H1 (cell line): ENCODE measurements around the gene MPHOSPH9. TPM values are rescaled to one million over a fixed set of nuclear protein-coding genes. Genes with fewer than 3 reads are reported as not detected.
A peak's percentile ranks its signal among the peaks of the same experiment; 100 is the strongest.

ENCODE experiments used
- CTCF ChIA-PET: fragments of 300-600 bp; sonication (Branson Sonifier 250); formaldehyde crosslinking; loops from one replicate; lab custom pipeline; 2021; ENCODE audit not compliant: partially characterized antibody; lab: Charles Lee
- POLR2A ChIA-PET: fragments of 300-600 bp; sonication (Branson Sonifier 250); formaldehyde crosslinking; loops from one replicate; lab custom pipeline; 2021; ENCODE audit warnings: inconsistent platforms; ENCODE audit not compliant: partially characterized antibody; lab: Charles Lee
- DNase-seq, 2 experiments: peaks; one replicate each; pipeline versions ENCODE4 v3.0.0 to v3.0.0-alpha.2; 2010 to 2022; ENCODE audit warnings: low spot score in 2 of 2, low read depth in 1 of 2, mixed read lengths in 1 of 2
- FAIRE-seq: peaks from 2 replicates; lab custom pipeline; 2011; peaks lifted over from hg19 to GRCh38; lab: Jason Lieb, UNC
- H2AFZ ChIP-seq: 2 replicates; pipeline ENCODE4 v1.8.1; 2012; ENCODE audit warnings: low read length, inconsistent platforms
- H2AK5ac ChIP-seq: 2 replicates; pipeline ENCODE4 v1.6.1; 2013; ENCODE audit warnings: low read depth, low read length
- H2BK120ac ChIP-seq: replicated peaks from 2 replicates; pipeline ENCODE3; 2013; ENCODE audit warnings: low read depth, low read length, inconsistent platforms
- H2BK12ac ChIP-seq: 2 replicates; pipeline ENCODE4 v1.6.1; 2013; ENCODE audit warnings: low read depth, low read length
- H2BK15ac ChIP-seq: 2 replicates; pipeline ENCODE4 v1.6.1; 2013; ENCODE audit warnings: low read length
- H2BK20ac ChIP-seq: 2 replicates; pipeline ENCODE4 v1.6.1; 2013; ENCODE audit warnings: low read length
- H2BK5ac ChIP-seq: 2 replicates; pipeline ENCODE4 v1.6.1; 2013; ENCODE audit warnings: low read depth, low read length
- H3K14ac ChIP-seq: 2 replicates; pipeline ENCODE4 v1.6.1; 2013; ENCODE audit warnings: inconsistent platforms; ENCODE audit not compliant: insufficient read length
- H3K18ac ChIP-seq: 2 replicates; pipeline ENCODE4 v1.6.1; 2013; ENCODE audit warnings: low read length; ENCODE audit errors: extremely low read depth
- H3K23ac ChIP-seq: 2 replicates; pipeline ENCODE4 v1.6.1; 2013; ENCODE audit warnings: inconsistent platforms; ENCODE audit not compliant: insufficient read length
- H3K23me2 ChIP-seq: 2 replicates; pipeline ENCODE4 v1.6.1; 2013; ENCODE audit warnings: low read depth, low read length
- H3K27ac ChIP-seq: 2 replicates; pipeline ENCODE4 v1.6.1; 2011; ENCODE audit warnings: low read depth, low read length, inconsistent platforms
- H3K27me3 ChIP-seq, 4 experiments: replicated peaks in 1 of 4; 1 replicate in 1 of 4; 2 replicates in 3 of 4; pipeline versions ENCODE4 v1.6.1 to v1.8.1; 2011 to 2013; ENCODE audit warnings: low read length in 3 of 4, mild to moderate bottlenecking in 3 of 4, inconsistent platforms in 2 of 4, mixed read lengths in 2 of 4, moderate library complexity in 1 of 4; ENCODE audit not compliant: control insufficient read depth in 3 of 4, insufficient read depth in 3 of 4; ENCODE audit errors: extremely low read depth in 1 of 4
- H3K36me3 ChIP-seq, 4 experiments: 2 replicates each; pipeline versions ENCODE4 v1.6.1 to v1.8.1; 2011 to 2013; ENCODE audit warnings: mild to moderate bottlenecking in 4 of 4, low read length in 3 of 4, moderate library complexity in 2 of 4, control low read depth in 1 of 4, inconsistent platforms in 1 of 4; ENCODE audit not compliant: insufficient read depth in 4 of 4, control insufficient read depth in 2 of 4
- H3K4ac ChIP-seq: replicated peaks from 2 replicates; pipeline ENCODE3; 2013; ENCODE audit warnings: low read length, low read depth, mixed read lengths, inconsistent platforms; ENCODE audit not compliant: insufficient read length
- H3K4me1 ChIP-seq, 4 experiments: replicated peaks in 1 of 4; 1 replicate in 1 of 4; 2 replicates in 3 of 4; pipeline versions ENCODE4 v1.6.1 to v1.8.1; 2011 to 2013; ENCODE audit warnings: low read length in 3 of 4, inconsistent platforms in 2 of 4, mixed read lengths in 1 of 4; ENCODE audit not compliant: insufficient read depth in 4 of 4, control insufficient read depth in 3 of 4
- H3K4me2 ChIP-seq, 2 experiments: 2 replicates each; pipeline versions ENCODE4 v1.6.1 to v1.8.1; 2011 to 2013; ENCODE audit warnings: low read depth in 2 of 2, low read length in 2 of 2, control low read depth in 1 of 2, inconsistent platforms in 1 of 2, mild to moderate bottlenecking in 1 of 2; ENCODE audit not compliant: insufficient read depth in 1 of 2
- H3K4me3 ChIP-seq, 4 experiments: fragments of 200-600, 300-600 bp in 1 of 4; sonication (generic), shearing (Covaris generic), sonication (Bioruptor Twin) in 1 of 4; 2 replicates each; pipeline versions ENCODE4 v1.5.1 to v1.8.1; 2011 to 2016; ENCODE audit warnings: low read length in 4 of 4, low read depth in 3 of 4, control low read depth in 2 of 4, inconsistent platforms in 2 of 4, mild to moderate bottlenecking in 2 of 4, mixed read lengths in 1 of 4, moderate library complexity in 1 of 4; ENCODE audit not compliant: insufficient read depth in 2 of 4; ENCODE audit errors: extremely low read depth in 1 of 4
- H3K56ac ChIP-seq: replicated peaks from 2 replicates; pipeline ENCODE3; 2013; ENCODE audit warnings: low read depth, mild to moderate bottlenecking, mixed read lengths, low read length, inconsistent platforms; ENCODE audit not compliant: insufficient read length
- H3K79me1 ChIP-seq: 2 replicates; pipeline ENCODE4 v1.6.1; 2013; ENCODE audit warnings: low read depth, low read length, control low read depth
- H3K79me2 ChIP-seq, 2 experiments: 2 replicates each; pipeline versions ENCODE4 v1.6.1 to v1.8.1; 2012 to 2013; ENCODE audit warnings: low read length in 2 of 2, mild to moderate bottlenecking in 2 of 2, inconsistent platforms in 1 of 2; ENCODE audit not compliant: insufficient read depth in 2 of 2, control insufficient read depth in 1 of 2
- H3K9ac ChIP-seq, 4 experiments: replicated peaks in 1 of 4; 1 replicate in 1 of 4; 2 replicates in 3 of 4; pipeline versions ENCODE4 v1.6.1 to v1.8.1; 2011 to 2013; ENCODE audit warnings: low read depth in 3 of 4, low read length in 3 of 4, control low read depth in 2 of 4, mild to moderate bottlenecking in 2 of 4, moderate library complexity in 2 of 4, inconsistent platforms in 1 of 4; ENCODE audit errors: extremely low read depth in 1 of 4
- H3K9me3 ChIP-seq, 2 experiments: 2 replicates each; pipeline versions ENCODE4 v1.6.1 to v1.8.1; 2012 to 2013; ENCODE audit warnings: mild to moderate bottlenecking in 2 of 2, moderate library complexity in 2 of 2, control low read depth in 1 of 2, inconsistent platforms in 1 of 2, low read depth in 1 of 2, low read length in 1 of 2, mixed read lengths in 1 of 2; ENCODE audit not compliant: insufficient read depth in 2 of 2
- H4K20me1 ChIP-seq, 2 experiments: replicated peaks in 1 of 2; 2 replicates each; pipeline versions ENCODE3 to v1.8.1; 2011 to 2013; ENCODE audit warnings: inconsistent platforms in 2 of 2, low read length in 2 of 2, mild to moderate bottlenecking in 1 of 2; ENCODE audit not compliant: insufficient read depth in 2 of 2, control insufficient read depth in 1 of 2
- H4K5ac ChIP-seq: 2 replicates; pipeline ENCODE4 v1.6.1; 2013; ENCODE audit warnings: low read length, low read depth, mixed read lengths, inconsistent platforms; ENCODE audit not compliant: insufficient read length
- H4K8ac ChIP-seq: 2 replicates; pipeline ENCODE4 v1.8.0; 2013; ENCODE audit warnings: mild to moderate bottlenecking, moderate library complexity, low read length, inconsistent platforms; ENCODE audit not compliant: insufficient read depth; ENCODE audit errors: extremely low read depth
- H4K91ac ChIP-seq: replicated peaks from 2 replicates; pipeline ENCODE3; 2013; ENCODE audit warnings: low read length, mixed read lengths, inconsistent platforms; ENCODE audit not compliant: insufficient read length
- EZH2 ChIP-seq: fragments of 200-600 bp; sonication (generic); IDR thresholded peaks from 2 replicates; pipeline ENCODE4 v1.7.1; 2012; ENCODE audit warnings: low read depth, mild to moderate bottlenecking, moderate library complexity, low read length, inconsistent platforms; ENCODE audit not compliant: severe bottlenecking
- RBBP5 ChIP-seq: IDR thresholded peaks from 2 replicates; pipeline ENCODE4 v1.7.1; 2012; ENCODE audit warnings: low read depth, mild to moderate bottlenecking, inconsistent platforms, low read length, moderate library complexity, borderline replicate concordance
- SP1 ChIP-seq: IDR thresholded peaks from 2 replicates; pipeline ENCODE4 v1.6.1; 2011; ENCODE audit warnings: low read depth, low read length
- SUZ12 ChIP-seq: fragments of 200-600 bp; sonication (generic); IDR thresholded peaks from 2 replicates; pipeline ENCODE4 v1.6.1; 2012; ENCODE audit warnings: mild to moderate bottlenecking, inconsistent platforms, low read length, moderate library complexity, mixed read lengths
- WGBS, 2 experiments: shearing (Covaris generic) in 1 of 2; methylation state at CpG; one replicate each; pipeline versions ENCODE4 v1.1.6 to v1.1.7; 2013 to 2015; ENCODE audit warnings: low lambda C conversion rate in 2 of 2, mixed read lengths in 2 of 2, inconsistent platforms in 1 of 2, low coverage in 1 of 2, missing lambda C conversion rate in 1 of 2; ENCODE audit not compliant: insufficient replicate concordance in 2 of 2, insufficient coverage in 1 of 2, insufficient read length in 1 of 2; ENCODE audit errors: extremely low coverage in 1 of 2, missing lambda C conversion rate in 1 of 2; 5-methylcytosine and 5-hydroxymethylcytosine counted together
- polyA plus RNA-seq, 7 experiments: library from polyadenylated mRNA; depleted of rRNA in 3 of 7; stranded (reverse) in 5 of 7; unstranded in 2 of 7; fragments of >200 nt in 5 of 7; fragments of 200-250 nt in 2 of 7; gene quantifications; 1 replicate in 5 of 7; 2 replicates in 1 of 7; 4 replicates in 1 of 7; pipeline versions ENCODE4 v1.2.1 to v1.2.3, GENCODE V29; 2011 to 2013; ENCODE audit warnings: missing spikeins in 2 of 7, mixed read lengths in 2 of 7
- total RNA-seq: library from RNA; stranded (reverse); fragmentation: NEBNext Ultra II Directional; extraction: Animal tissue kit (Norgen Biotek cat#: 25700); gene quantifications from 2 replicates; pipeline ENCODE4 v1.2.1, GENCODE V29; 2021

Gene MPHOSPH9
- total and polyA plus RNA-seq, 2 of the 8 experiments (the other 6 are each of a cell fraction or from before 2014, with no cell fraction given), result 8.8 to 48.8 TPM

DNA sequence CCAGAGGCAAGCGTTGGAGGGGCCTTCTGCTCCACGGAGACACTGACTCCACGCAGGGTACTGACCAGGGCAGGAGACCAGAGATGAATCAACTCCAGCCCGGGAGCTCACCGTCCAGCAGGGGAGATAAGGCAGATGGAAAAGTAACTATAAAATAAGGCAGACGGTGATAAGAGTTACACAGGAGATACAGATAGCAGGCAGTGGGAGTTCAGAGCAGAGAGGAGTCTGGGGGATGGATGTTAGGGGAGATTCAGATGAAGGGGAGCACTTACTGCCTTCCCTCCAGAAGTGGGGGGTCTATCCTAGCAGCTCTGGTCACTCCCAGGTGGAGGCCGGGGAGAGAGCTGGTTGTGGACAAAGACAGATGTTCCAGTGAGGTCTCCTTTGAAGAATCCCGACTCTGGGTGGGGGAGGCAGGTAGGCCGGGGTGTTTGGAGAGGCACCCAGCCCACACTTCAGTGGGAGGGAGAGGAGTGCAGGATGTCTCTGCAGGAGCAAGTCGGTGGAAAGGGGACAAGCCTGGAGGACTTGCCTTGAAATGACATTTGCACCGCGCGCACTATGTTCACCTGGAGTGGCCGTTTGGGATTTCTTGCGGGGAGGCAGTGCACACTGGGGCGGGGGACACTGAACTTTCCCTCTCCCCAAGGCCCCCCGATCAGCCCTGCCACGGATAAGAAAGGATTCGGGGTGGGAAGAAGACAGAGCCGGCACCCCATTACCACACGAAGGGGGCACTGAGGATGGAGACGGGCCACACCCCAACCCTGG, 83.3 kb downstream of the MPHOSPH9 start:
- POLR2A ChIA-PET, result interaction anchor here (1.0 to 1.4 kb wide), 2 partner anchors 19 to 83 kb away, joined by 3 read pairs; partner anchors contain the start of genes MPHOSPH9 and MTRFR
- no peak for DNase-seq
- no peaks in the 10 kb centered on the region for H3K79me2 ChIP-seq

More for the DNA sequence above, 83.3 kb downstream of the MPHOSPH9 start:
- WGBS, 2 experiments, result 48% methylated on average over 18 of the region's 22 CpGs; no CpG with 5 or more reads in 1 of the 2 experiments
- Histone ChIP-seq H3K36me3 (no peaks in the 10 kb centered on the region), H2AFZ (peak overlapping the region; percentile 68; the same call in 1 of the 2 replicates), H2BK12ac (no peak overlapping the region), H4K8ac (no peak overlapping the region), H4K5ac (no peak overlapping the region), H3K4me2 (peak overlapping the region; percentile 69 to 96), H3K23ac (no peak overlapping the region), H3K9me3 (no peaks in the 10 kb centered on the region), H3K23me2 (peaks cover 10% of the 10 kb centered on the region; the same call in 1 of the 2 replicates), H3K14ac (no peak overlapping the region), H2BK20ac (no peak overlapping the region), H2BK15ac (no peak overlapping the region), H3K79me1 (no peaks in the 10 kb centered on the region)
- TF ChIP-seq SUZ12 (peak; percentile 57), RBBP5 (no peak), EZH2 (peak; percentile 74), SP1 (no peak)
- TF ChIP-seq, all 59 proteins: peak for 2
- Histone ChIP-seq H4K20me1 (no peaks in the 10 kb centered on the region), H2BK120ac (no peak overlapping the region), H3K4me3 (peak overlapping the region; percentile 51 to 76 (median 72)), H3K27me3 (peaks cover 14 to 39% (median 32%) of the 10 kb centered on the region in 4 experiments; a peak in 6 of 7 replicates), H3K4ac (no peak overlapping the region), H3K18ac (no peak overlapping the region), H4K91ac (no peak overlapping the region), H2BK5ac (no peak overlapping the region), H3K56ac (no peak overlapping the region), H3K9ac (peak overlapping the region in 2 of 4 experiments; percentile 25 to 40; a peak in 1 of 7 replicates), H2AK5ac (peak overlapping the region; percentile 26; the same call in 1 of the 2 replicates), H3K27ac (no peak overlapping the region), H3K4me1 (peaks cover 6 to 26% (median 9%) of the 10 kb centered on the region in 4 experiments)
- CTCF ChIA-PET, result interaction anchor here (0.9 to 3.2 kb wide), 6 partner anchors 18 to 209 kb away, joined by 3 to 16 read pairs (median 4); no protein-coding TSS in a partner anchor
- FAIRE-seq, result no peak
